Smooth muscle cell (in vitro differentiated cells): ENCODE measurements around the gene GALNTL6. TPM values are rescaled to one million over a fixed set of nuclear protein-coding genes. Genes with fewer than 3 reads are reported as not detected.
"Not testable (repeated sequence)": the region's sequence is repeated elsewhere in the genome, so short reads cannot be mapped to it uniquely, and the experiment has no call there.

Experiments used
- DNase-seq: peaks from one replicate; lab custom pipeline; 2025; ENCODE audit not compliant: unreplicated experiment; lab: John Stamatoyannopoulos, UW
- H2AFZ ChIP-seq: fragments of 200-600 bp; sonication (generic); 2 replicates; pipeline ENCODE4 v1.6.0; 2016; ENCODE audit warnings: antibody characterized with exemption, low read depth, mild to moderate bottlenecking
- H3F3A ChIP-seq: fragments of 200-600 bp; sonication (generic); 2 replicates; pipeline ENCODE4 v1.6.0; 2017; ENCODE audit warnings: antibody characterized with exemption, low read depth
- H3K27ac ChIP-seq: fragments of 200-600 bp; sonication (generic); 2 replicates; pipeline ENCODE4 v1.5.1; 2016; ENCODE audit warnings: low read depth, mild to moderate bottlenecking
- H3K27me3 ChIP-seq: fragments of 200-600 bp; sonication (generic); 2 replicates; pipeline ENCODE4 v1.6.1; 2016; ENCODE audit warnings: low read depth, mild to moderate bottlenecking
- H3K36me3 ChIP-seq: fragments of 200-600 bp; sonication (generic); 2 replicates; pipeline ENCODE4 v1.5.1; 2016; ENCODE audit warnings: low read depth
- H3K4me1 ChIP-seq: fragments of 200-600 bp; sonication (generic); 2 replicates; pipeline ENCODE4 v1.5.1; 2016; ENCODE audit warnings: low read depth
- H3K4me2 ChIP-seq: fragments of 200-600 bp; sonication (generic); 2 replicates; pipeline ENCODE4 v1.6.0; 2016; ENCODE audit warnings: mild to moderate bottlenecking
- H3K4me3 ChIP-seq: fragments of 200-600 bp; sonication (generic); 2 replicates; pipeline ENCODE4 v1.5.1; 2016; ENCODE audit warnings: mild to moderate bottlenecking
- H3K79me2 ChIP-seq: fragments of 200-600 bp; sonication (generic); 2 replicates; pipeline ENCODE4 v1.6.0; 2016; ENCODE audit warnings: low read depth, mild to moderate bottlenecking
- H3K9ac ChIP-seq: fragments of 200-600 bp; sonication (generic); 2 replicates; pipeline ENCODE4 v1.6.0; 2016; ENCODE audit warnings: low read depth
- H3K9me3 ChIP-seq: fragments of 200-600 bp; sonication (generic); replicated peaks from 2 replicates; pipeline ENCODE4 v1.5.1; 2016; ENCODE audit warnings: low read depth
- H4K20me1 ChIP-seq: fragments of 200-600 bp; sonication (generic); 2 replicates; pipeline ENCODE4 v1.6.0; 2016; ENCODE audit warnings: low read depth
- WGBS: methylation state at CpG from one replicate; pipeline ENCODE4 v1.1.7; 2016; ENCODE audit warnings: low lambda C conversion rate; 5-methylcytosine and 5-hydroxymethylcytosine counted together
- polyA plus RNA-seq: library from polyadenylated mRNA; unstranded; fragments of >200 nt; fragmentation: Nextera tagmentation; extraction: Ambion mirVana; gene quantifications from 2 replicates; pipeline ENCODE4 v1.2.1, GENCODE V29; 2016
- total RNA-seq: library from RNA; depleted of rRNA; stranded (reverse); fragments of >200 nt; gene quantifications from 2 replicates; pipeline ENCODE4 v1.2.3, GENCODE V29; 2014
- TF ChIP-seq, protein P1 (sequence below): fragments of 200-600 bp; sonication (generic); IDR thresholded peaks from 2 replicates; pipeline ENCODE4 v1.5.1; 2017; ENCODE audit warnings: borderline replicate concordance, mild to moderate bottlenecking, antibody characterized with exemption; ENCODE audit not compliant: insufficient read depth, poor library complexity, severe bottlenecking

Gene GALNTL6
- total and polyA plus RNA-seq, 2 experiments from 2014 or later: 0.18 to 1.3 TPM

- H3K27me3 ChIP-seq: peaks cover 6% of the 10 kb centered on the region
- H3K4me3 ChIP-seq: no peak overlapping the region
- no peaks in the 10 kb centered on the region for H4K20me1 ChIP-seq
- H2AFZ ChIP-seq: no peak overlapping the region
- no peaks in the 10 kb centered on the region for H3K36me3 ChIP-seq
- WGBS: 82% methylated on average over 4 of the region's 4 CpGs
- no peaks in the 10 kb centered on the region for H3F3A ChIP-seq
- H3K4me1 ChIP-seq: no peaks in the 10 kb centered on the region
- H3K4me2 ChIP-seq: no peak overlapping the region
- H3K9ac ChIP-seq: no peak overlapping the region
- no peaks in the 10 kb centered on the region for H3K79me2 ChIP-seq
- no peaks in the 10 kb centered on the region for H3K9me3 ChIP-seq
- H3K27ac ChIP-seq: no peak overlapping the region
- no peak for DNase-seq
- TF ChIP-seq, protein P1, sequence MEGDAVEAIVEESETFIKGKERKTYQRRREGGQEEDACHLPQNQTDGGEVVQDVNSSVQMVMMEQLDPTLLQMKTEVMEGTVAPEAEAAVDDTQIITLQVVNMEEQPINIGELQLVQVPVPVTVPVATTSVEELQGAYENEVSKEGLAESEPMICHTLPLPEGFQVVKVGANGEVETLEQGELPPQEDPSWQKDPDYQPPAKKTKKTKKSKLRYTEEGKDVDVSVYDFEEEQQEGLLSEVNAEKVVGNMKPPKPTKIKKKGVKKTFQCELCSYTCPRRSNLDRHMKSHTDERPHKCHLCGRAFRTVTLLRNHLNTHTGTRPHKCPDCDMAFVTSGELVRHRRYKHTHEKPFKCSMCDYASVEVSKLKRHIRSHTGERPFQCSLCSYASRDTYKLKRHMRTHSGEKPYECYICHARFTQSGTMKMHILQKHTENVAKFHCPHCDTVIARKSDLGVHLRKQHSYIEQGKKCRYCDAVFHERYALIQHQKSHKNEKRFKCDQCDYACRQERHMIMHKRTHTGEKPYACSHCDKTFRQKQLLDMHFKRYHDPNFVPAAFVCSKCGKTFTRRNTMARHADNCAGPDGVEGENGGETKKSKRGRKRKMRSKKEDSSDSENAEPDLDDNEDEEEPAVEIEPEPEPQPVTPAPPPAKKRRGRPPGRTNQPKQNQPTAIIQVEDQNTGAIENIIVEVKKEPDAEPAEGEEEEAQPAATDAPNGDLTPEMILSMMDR: no peak
Measured at GRCh38 chr4:172957216-172957615, 1144.0 kb downstream of the GALNTL6 start.

GRCh38 chr4:172962564-172963353 is 1149.6 kb downstream of the GALNTL6 start:
- Histone ChIP-seq H3K36me3 (no peaks in the 10 kb centered on the region), H3F3A (no peaks in the 10 kb centered on the region), H3K9ac (no peak overlapping the region), H3K79me2 (no peaks in the 10 kb centered on the region), H4K20me1 (no peaks in the 10 kb centered on the region), H3K27ac (no peak overlapping the region), H3K4me3 (no peak overlapping the region), H3K4me1 (no peaks in the 10 kb centered on the region), H3K9me3 (no peaks in the 10 kb centered on the region), H3K4me2 (no peak overlapping the region), H3K27me3 (peaks cover 22% of the 10 kb centered on the region), H2AFZ (no peak overlapping the region)
- DNase-seq: no peak
- 48% methylated on average over 10 of the region's 10 CpGs for WGBS
- TF ChIP-seq, protein P1: no peak

DNA sequence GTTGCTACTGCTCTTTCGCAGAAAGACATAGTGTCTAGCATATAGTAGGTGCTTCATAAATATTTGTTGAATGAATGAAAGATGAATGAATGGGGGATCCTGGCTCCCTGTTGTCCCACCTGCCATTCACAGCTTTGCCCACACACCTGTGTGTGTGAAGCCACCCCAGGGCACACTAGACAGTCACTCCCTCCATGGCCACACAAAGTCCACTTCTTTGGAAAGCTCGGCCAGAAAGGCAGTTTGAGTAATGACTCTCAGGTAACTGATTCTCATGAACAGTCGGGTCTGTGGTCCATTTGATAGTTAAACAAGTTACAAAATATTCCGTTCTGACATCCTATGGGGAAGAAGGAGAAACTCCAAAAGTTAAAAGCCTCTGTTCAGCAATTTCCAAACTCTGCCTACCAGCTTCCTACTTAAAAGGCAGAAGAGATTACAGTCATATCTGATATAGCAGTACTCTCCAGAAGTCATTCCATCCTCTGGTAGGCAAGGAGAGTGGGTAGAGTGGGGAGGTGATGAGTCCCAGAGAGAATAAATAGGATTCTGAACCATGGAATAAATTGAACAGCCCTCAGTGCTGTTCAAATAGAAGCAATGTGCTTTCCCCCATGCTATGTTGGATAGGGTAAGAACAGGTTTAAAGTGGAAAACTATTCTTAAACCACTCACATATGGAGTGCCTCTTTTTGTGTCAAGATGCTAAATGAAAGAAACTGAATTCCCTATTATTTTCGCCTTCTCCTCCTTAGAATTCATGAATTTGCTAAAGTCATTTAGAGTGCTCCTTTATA is 1150.5 kb downstream of the GALNTL6 start:
- H3K79me2 ChIP-seq: no peaks in the 10 kb centered on the region
- H3K9me3 ChIP-seq: no peaks in the 10 kb centered on the region
- TF ChIP-seq, protein P1: no peak
- no peak overlapping the region for H3K4me3 ChIP-seq
- no peak overlapping the region for H3K9ac ChIP-seq
- H3F3A ChIP-seq: no peaks in the 10 kb centered on the region
- H3K27me3 ChIP-seq: peaks cover 22% of the 10 kb centered on the region
- H3K4me1 ChIP-seq: no peaks in the 10 kb centered on the region
- H2AFZ ChIP-seq: no peak overlapping the region
- WGBS: 96% methylated on average over 5 of the region's 5 CpGs
- no peaks in the 10 kb centered on the region for H3K36me3 ChIP-seq
- no peak for DNase-seq
- H3K27ac ChIP-seq: no peak overlapping the region
- no peaks in the 10 kb centered on the region for H4K20me1 ChIP-seq
- H3K4me2 ChIP-seq: no peak overlapping the region

GRCh38 chr4:172970189-172970588 is 1157.0 kb downstream of the GALNTL6 start:
- not testable (repeated sequence) for H3K9me3 ChIP-seq, DNase-seq
- peaks cover 15% of the 10 kb centered on the region for H3K27me3 ChIP-seq

More at GRCh38 chr4:172970189-172970588, 1157.0 kb downstream of the GALNTL6 start:
- H3F3A ChIP-seq, H3K4me2 ChIP-seq, H3K4me3 ChIP-seq, H3K79me2 ChIP-seq, H4K20me1 ChIP-seq, H3K4me1 ChIP-seq, H3K27ac ChIP-seq, H3K36me3 ChIP-seq, H2AFZ ChIP-seq, H3K9ac ChIP-seq: not testable (repeated sequence)
- 94% methylated on average over 4 of the region's 4 CpGs for WGBS
